Stomach (tissue), 9 donors: ENCODE measurements around the gene EVI2A. TPM values are rescaled to one million over a fixed set of nuclear protein-coding genes. Genes with fewer than 3 reads are reported as not detected.

Experiments used
- DNase-seq, 2 donors: peaks; one replicate each; pipeline versions ENCODE4 v3.0.0 to v3.0.0-alpha.2; 2013 to 2019
- H3K27ac ChIP-seq, 5 donors: fragments of 200-600 bp in 4 of 5; sonication (generic) in 4 of 5; one replicate each; pipeline ENCODE4 v1.5.1; 2013 to 2019; ENCODE audit warnings: mild to moderate bottlenecking in 1 of 5, moderate library complexity in 1 of 5
- H3K27me3 ChIP-seq, 3 donors: fragments of 200-600 bp; sonication (generic); one replicate each; pipeline ENCODE4 v1.5.1; 2017 to 2019; ENCODE audit warnings: mixed run types in 1 of 3
- H3K36me3 ChIP-seq, 4 donors: fragments of 200-600 bp; sonication (generic); 1 replicate in 3 of 4; 2 replicates in 1 of 4; pipeline ENCODE4 v1.5.1; 2016 to 2019
- H3K4me1 ChIP-seq, 4 donors: fragments of 200-600 bp; sonication (generic); one replicate each; pipeline ENCODE4 v1.5.1; 2016 to 2019
- H3K4me3 ChIP-seq, 4 donors: fragments of 200-600 bp; sonication (generic) in 3 of 4; one replicate each; pipeline ENCODE4 v1.5.1; 2016 to 2019; ENCODE audit warnings: mild to moderate bottlenecking in 1 of 4
- H3K9me3 ChIP-seq, 4 donors: fragments of 200-600 bp; sonication (generic); one replicate each; pipeline ENCODE4 v1.5.1; 2016 to 2019
- CTCF ChIP-seq, 7 experiments: fragments of 450-650 bp in 4 of 7; fragments of 200-600 bp in 3 of 7; sonication (generic) in 3 of 7; IDR thresholded peaks; one replicate each; pipeline ENCODE4 v1.5.1; 2016 to 2019; ENCODE audit warnings: antibody characterized with exemption in 7 of 7, control low read depth in 2 of 7, mild to moderate bottlenecking in 1 of 7
- EP300 ChIP-seq: sonication (generic); formaldehyde crosslinking; IDR thresholded peaks from one replicate; pipeline ENCODE4 v1.6.1; 2017; ENCODE audit warnings: antibody characterized with exemption
- POLR2A ChIP-seq, 4 donors: fragments of 450-650 bp; IDR thresholded peaks; one replicate each; pipeline ENCODE4 v1.6.1; 2016; ENCODE audit warnings: antibody characterized with exemption in 4 of 4, control low read depth in 2 of 4, mild to moderate bottlenecking in 1 of 4, moderate library complexity in 1 of 4
- POLR2AphosphoS5 ChIP-seq, 3 donors: sonication (generic); formaldehyde crosslinking; IDR thresholded peaks; one replicate each; pipeline ENCODE4 v1.6.1; 2016; ENCODE audit warnings: antibody characterized with exemption in 3 of 3
- WGBS, 5 donors: extraction: QIAGEN DNeasy Blood & Tissue Kit in 3 of 5; methylation state at CpG; one replicate each; pipeline versions ENCODE4 v1.1.5 to v1.1.7; 2013 to 2018; 5-methylcytosine and 5-hydroxymethylcytosine counted together
- intact Hi-C: fragments of 100-400 bp; cut with DNase I; formaldehyde crosslinking; loops from one replicate; pipeline ENCODE4 v1.15.1; 2023; ENCODE audit warnings: low total_unique reads
- polyA plus RNA-seq, 3 donors: library from polyadenylated mRNA; stranded (reverse); fragments of 200-250 nt; gene quantifications; one replicate each; pipeline ENCODE4 v1.2.3, GENCODE V29; 2013
- total RNA-seq, 5 donors: library from RNA; depleted of rRNA; stranded (reverse); fragments of >200 nt; gene quantifications; one replicate each; pipeline versions ENCODE4 v1.1.0 to v1.2.3, GENCODE V29; 2014 to 2016
- donor health status: healthy with polysubstance abuse.
- donor health status: Bipolar disorder and iron deficiency.
- donor health status: healthy.

Gene EVI2A
- total and polyA plus RNA-seq, 8 donors = 4.4 to 14.5 (median 5.4) TPM; not detected in 3

- intact Hi-C loops = no loop called here
- Histone ChIP-seq H3K27ac (no peak overlapping the region), H3K9me3 (no peaks in the 10 kb centered on the region), H3K4me3 (no peak overlapping the region), H3K4me1 (no peaks in the 10 kb centered on the region), H3K36me3 (peaks cover 7 to 30% (median 29%) of the 10 kb centered on the region in 4 donors), H3K27me3 (no peaks in the 10 kb centered on the region)
- TF ChIP-seq POLR2AphosphoS5 (IDR thresholded peaks at IDR 0.05) = no peak
- no peak for TF ChIP-seq POLR2A (IDR thresholded peaks at IDR 0.05)
- no peak for TF ChIP-seq CTCF (IDR thresholded peaks at IDR 0.05)
- no peak for TF ChIP-seq EP300
- no peak for DNase-seq
Measured at GRCh38 chr17:31323551-31323950, 2.1 kb upstream of the EVI2A start.

- DNase-seq = no peak
- H3K4me1 ChIP-seq = peaks cover 0 to 12% (median 0%) of the 10 kb centered on the region in 4 donors
- peaks cover 7 to 15% (median 13%) of the 10 kb centered on the region in 4 donors for H3K36me3 ChIP-seq
- no peak for TF ChIP-seq POLR2AphosphoS5 (IDR thresholded peaks at IDR 0.05)
- TF ChIP-seq EP300 = no peak
- no peak for TF ChIP-seq POLR2A (IDR thresholded peaks at IDR 0.05)
- no peak for TF ChIP-seq CTCF (IDR thresholded peaks at IDR 0.05)
- peak overlapping the region in 3 of 5 donors; percentile 50 to 86 (median 57) for H3K27ac ChIP-seq
- 81 to 89% (median 83%) methylated on average over 4 of the region's 4 CpGs for WGBS, 5 donors
- H3K4me3 ChIP-seq = no peak overlapping the region
- no peaks in the 10 kb centered on the region for H3K27me3 ChIP-seq
- intact Hi-C loops = no loop called here
- no peaks in the 10 kb centered on the region for H3K9me3 ChIP-seq
Measured at GRCh38 chr17:31321966-31322365, 544 bp upstream of the EVI2A start.

DNA sequence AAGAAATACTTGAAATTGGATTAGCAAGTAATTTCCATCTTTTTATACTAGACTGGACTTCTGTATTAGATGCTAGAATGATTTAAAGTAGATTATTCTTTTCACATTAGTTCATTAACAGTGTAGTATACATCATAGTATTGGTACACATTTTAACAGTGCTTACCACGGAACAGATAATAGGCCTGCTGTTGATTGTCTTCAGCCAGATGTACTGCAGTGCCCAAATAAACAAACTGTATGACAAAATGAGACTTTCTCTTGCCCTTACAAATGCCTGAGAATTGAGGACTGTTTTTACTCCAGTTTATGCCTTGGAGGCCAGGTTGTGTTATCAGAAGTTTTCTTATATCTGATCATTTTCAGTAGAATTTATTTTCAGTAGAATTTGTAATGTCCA lies 631 bp downstream of the EVI2A start:
- H3K27me3 ChIP-seq = no peaks in the 10 kb centered on the region
- H3K4me3 ChIP-seq = peak overlapping the region in 3 of 4 donors; percentile 9 to 29 (median 18)
- TF ChIP-seq POLR2A (IDR thresholded peaks at IDR 0.05) (no peak), EP300 (no peak), CTCF (IDR thresholded peaks at IDR 0.05) (no peak), POLR2AphosphoS5 (IDR thresholded peaks at IDR 0.05) (no peak)
- intact Hi-C loops = no loop called here
- peaks cover 0 to 24% (median 0%) of the 10 kb centered on the region in 4 donors for H3K4me1 ChIP-seq
- 29 to 67% (median 52%) methylated on average over 1 of the region's 1 CpG for WGBS, 5 donors
- peaks cover under 1 to 3% (median 1%) of the 10 kb centered on the region in 4 donors for H3K36me3 ChIP-seq
- no peaks in the 10 kb centered on the region for H3K9me3 ChIP-seq
- H3K27ac ChIP-seq = peak overlapping the region in 4 of 5 donors; percentile 45 to 86 (median 54)
- no peak for DNase-seq

DNA sequence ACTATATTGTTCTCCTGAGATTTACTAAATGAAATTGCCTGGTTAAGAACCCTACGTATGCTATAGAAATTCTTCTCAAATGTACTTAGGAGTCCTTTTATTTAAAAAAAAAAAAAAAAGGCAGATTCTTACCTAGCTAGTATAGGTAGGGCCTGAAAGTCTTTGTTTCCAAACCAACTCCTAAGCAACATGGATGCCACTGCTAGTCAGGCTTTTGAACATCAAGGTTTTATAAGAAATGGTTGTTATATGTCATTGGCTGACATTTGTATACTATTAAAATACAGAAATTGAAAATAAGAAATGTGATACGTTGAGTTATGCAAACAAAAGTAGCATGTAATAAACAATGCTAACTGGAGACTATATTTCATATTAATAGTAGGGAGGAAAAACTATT lies 1.2 kb downstream of the EVI2A start:
- H3K27ac ChIP-seq = peak overlapping the region in 4 of 5 donors; percentile 45 to 86 (median 66)

More for the DNA sequence above, 1.2 kb downstream of the EVI2A start:
- Histone ChIP-seq H3K36me3 (no peaks in the 10 kb centered on the region), H3K9me3 (no peaks in the 10 kb centered on the region), H3K27me3 (no peaks in the 10 kb centered on the region), H3K4me1 (peaks cover 0 to 29% (median 0%) of the 10 kb centered on the region in 4 donors), H3K4me3 (peak overlapping the region in 2 of 4 donors; percentile 9 to 29)
- intact Hi-C loops = no loop called here
- WGBS, 5 donors = 68 to 77% (median 74%) methylated on average over 2 of the region's 2 CpGs
- DNase-seq = no peak
- no peak for TF ChIP-seq POLR2A (IDR thresholded peaks at IDR 0.05)
- no peak for TF ChIP-seq POLR2AphosphoS5 (IDR thresholded peaks at IDR 0.05)
- no peak for TF ChIP-seq EP300
- no peak for TF ChIP-seq CTCF (IDR thresholded peaks at IDR 0.05)
